GM18861 (cell line): ENCODE data around the gene CNTN6.

Experiments
- ATAC-seq: cut with Tn5 transposase; IDR thresholded peaks from one replicate; pipeline ENCODE4 v1.9.1; 2021; ENCODE audit not compliant: unreplicated experiment

CNTN6 gene

GRCh38 chr3:1171320-1171719 lies 78.5 kb downstream of the CNTN6 start:
- ATAC-seq, result no peak

- no peak for ATAC-seq
Observed at GRCh38 chr3:1172644-1173043, 79.8 kb downstream of the CNTN6 start.

GRCh38 chr3:1179146-1179545 lies 86.3 kb downstream of the CNTN6 start:
- ATAC-seq, result no peak

- no peak for ATAC-seq
Observed at GRCh38 chr3:1183320-1184048, 90.7 kb downstream of the CNTN6 start.

- ATAC-seq, result no peak
Observed at GRCh38 chr3:1190569-1190968, 97.7 kb downstream of the CNTN6 start.

- no peak for ATAC-seq
Observed at GRCh38 chr3:1191026-1191425, 98.2 kb downstream of the CNTN6 start.

- peak; percentile 54 for ATAC-seq
Observed at GRCh38 chr3:1195947-1196346, 103.1 kb downstream of the CNTN6 start.

- ATAC-seq, result no peak
Observed at GRCh38 chr3:1197051-1197450, 104.2 kb downstream of the CNTN6 start.

GRCh38 chr3:1200371-1200770 lies 107.5 kb downstream of the CNTN6 start:
- no peak for ATAC-seq

GRCh38 chr3:1207904-1208303 lies 115.1 kb downstream of the CNTN6 start:
- no peak for ATAC-seq

- ATAC-seq, result no peak
Observed at GRCh38 chr3:1214933-1215332, 122.1 kb downstream of the CNTN6 start.

- no peak for ATAC-seq
Observed at GRCh38 chr3:1216856-1217255, 124.0 kb downstream of the CNTN6 start.

- no peak for ATAC-seq
Observed at GRCh38 chr3:1227111-1227510, 134.3 kb downstream of the CNTN6 start.

- no peak for ATAC-seq
Observed at GRCh38 chr3:1228289-1228688, 135.5 kb downstream of the CNTN6 start.

- ATAC-seq, result no peak
Observed at GRCh38 chr3:1230920-1231319, 138.1 kb downstream of the CNTN6 start.

GRCh38 chr3:1232276-1232675 lies 139.5 kb downstream of the CNTN6 start:
- ATAC-seq, result no peak

- no peak for ATAC-seq
Observed at GRCh38 chr3:1235526-1236120, 142.8 kb downstream of the CNTN6 start.

- no peak for ATAC-seq
Observed at GRCh38 chr3:1251282-1252060, 158.6 kb downstream of the CNTN6 start.

- no peak for ATAC-seq
Observed at GRCh38 chr3:1252061-1252430, 159.2 kb downstream of the CNTN6 start.

- no peak for ATAC-seq
Observed at GRCh38 chr3:1262246-1262645, 169.4 kb downstream of the CNTN6 start.

GRCh38 chr3:1263121-1263520 lies 170.3 kb downstream of the CNTN6 start:
- ATAC-seq, result no peak

- ATAC-seq, result no peak
Observed at GRCh38 chr3:1269808-1270207, 177.0 kb downstream of the CNTN6 start.
